ENCODE measurements around the gene CST8.
"Not testable (repeated sequence)": the region's sequence is repeated elsewhere in the genome, so short reads cannot be mapped to it uniquely, and the experiment has no call there.

The CST8 gene

DNA sequence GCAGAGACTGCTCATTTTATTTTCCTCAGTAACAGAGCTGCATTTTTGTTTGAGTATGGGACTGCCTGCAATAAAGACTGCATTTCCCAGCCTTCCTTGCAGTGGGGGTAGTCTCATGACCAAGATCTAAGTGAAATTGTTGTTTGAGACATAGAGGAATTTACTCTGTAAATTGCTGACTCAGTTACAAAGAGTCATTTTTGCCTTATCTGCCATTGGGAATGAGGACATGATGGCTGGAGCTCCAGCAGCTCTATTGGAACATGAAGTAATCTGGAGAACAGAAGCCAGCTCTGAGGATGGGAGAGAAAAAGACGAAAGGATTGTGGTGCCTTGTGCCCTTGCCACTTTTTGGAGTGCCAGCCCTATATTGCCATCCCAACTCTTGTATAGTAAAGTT lies 36.1 kb upstream of the CST8 start:
- H3K4me3 ChIP-seq (ENCODE audit: control insufficient read depth, low read depth, low read length), result no peak overlapping the region
- TF ChIP-seq, protein P1, sequence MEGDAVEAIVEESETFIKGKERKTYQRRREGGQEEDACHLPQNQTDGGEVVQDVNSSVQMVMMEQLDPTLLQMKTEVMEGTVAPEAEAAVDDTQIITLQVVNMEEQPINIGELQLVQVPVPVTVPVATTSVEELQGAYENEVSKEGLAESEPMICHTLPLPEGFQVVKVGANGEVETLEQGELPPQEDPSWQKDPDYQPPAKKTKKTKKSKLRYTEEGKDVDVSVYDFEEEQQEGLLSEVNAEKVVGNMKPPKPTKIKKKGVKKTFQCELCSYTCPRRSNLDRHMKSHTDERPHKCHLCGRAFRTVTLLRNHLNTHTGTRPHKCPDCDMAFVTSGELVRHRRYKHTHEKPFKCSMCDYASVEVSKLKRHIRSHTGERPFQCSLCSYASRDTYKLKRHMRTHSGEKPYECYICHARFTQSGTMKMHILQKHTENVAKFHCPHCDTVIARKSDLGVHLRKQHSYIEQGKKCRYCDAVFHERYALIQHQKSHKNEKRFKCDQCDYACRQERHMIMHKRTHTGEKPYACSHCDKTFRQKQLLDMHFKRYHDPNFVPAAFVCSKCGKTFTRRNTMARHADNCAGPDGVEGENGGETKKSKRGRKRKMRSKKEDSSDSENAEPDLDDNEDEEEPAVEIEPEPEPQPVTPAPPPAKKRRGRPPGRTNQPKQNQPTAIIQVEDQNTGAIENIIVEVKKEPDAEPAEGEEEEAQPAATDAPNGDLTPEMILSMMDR (conservative IDR thresholded peaks at IDR 0.05; ENCODE audit: control insufficient read depth, insufficient read depth, low read depth, low read length), result no peak
- DNase-seq (ENCODE audit: low read depth), result no peak

DNA sequence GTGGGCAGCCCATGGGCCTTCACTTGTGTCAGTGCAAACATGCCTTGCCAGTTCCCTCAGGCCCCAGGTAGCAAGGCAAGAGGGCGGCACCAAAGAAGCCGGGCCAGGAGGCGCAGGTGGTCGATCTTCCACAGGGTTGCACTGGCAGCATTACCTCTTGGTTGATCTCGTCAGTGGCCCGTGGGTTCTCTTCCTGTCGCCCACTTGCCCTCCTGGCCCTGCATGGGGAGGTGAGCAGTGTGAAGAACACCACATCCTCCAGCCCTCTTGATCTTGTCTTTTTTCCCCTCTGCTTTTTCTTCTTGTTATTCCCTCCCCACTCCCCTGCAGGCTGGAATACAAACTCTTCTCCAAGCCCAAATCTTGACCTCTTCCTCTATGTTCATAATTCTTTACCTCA lies 35.3 kb upstream of the CST8 start:
- TF ChIP-seq, protein P1 (conservative IDR thresholded peaks at IDR 0.05; ENCODE audit: control insufficient read depth, insufficient read depth, low read depth, low read length), result no peak
- H3K4me3 ChIP-seq (ENCODE audit: control insufficient read depth, low read depth, low read length), result no peak overlapping the region
- DNase-seq (ENCODE audit: low read depth), result no peak

DNA sequence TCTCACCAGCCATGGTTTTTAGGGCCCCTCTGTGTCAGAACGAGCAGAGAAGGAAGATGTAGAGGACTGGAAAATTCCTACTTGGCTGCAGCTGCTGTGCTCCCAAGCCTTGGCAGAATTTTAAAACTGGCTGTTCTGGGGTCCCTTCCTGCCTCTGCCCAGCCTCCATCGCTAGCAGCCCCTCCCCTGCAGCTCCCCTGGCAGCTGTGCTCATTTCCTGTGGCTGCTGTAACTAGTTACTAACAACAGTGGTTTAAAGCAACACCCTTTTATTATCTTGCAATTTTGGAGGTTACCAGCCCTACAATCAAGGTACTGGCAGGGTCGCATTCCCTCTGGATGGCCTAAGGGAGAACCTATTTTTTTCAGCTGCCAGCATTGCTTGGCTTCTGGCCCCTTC lies 34.5 kb upstream of the CST8 start:
- TF ChIP-seq, protein P1 (conservative IDR thresholded peaks at IDR 0.05; ENCODE audit: control insufficient read depth, insufficient read depth, low read depth, low read length), result no peak
- DNase-seq (ENCODE audit: low read depth), result no peak
- H3K4me3 ChIP-seq (ENCODE audit: control insufficient read depth, low read depth, low read length), result no peak overlapping the region

DNA sequence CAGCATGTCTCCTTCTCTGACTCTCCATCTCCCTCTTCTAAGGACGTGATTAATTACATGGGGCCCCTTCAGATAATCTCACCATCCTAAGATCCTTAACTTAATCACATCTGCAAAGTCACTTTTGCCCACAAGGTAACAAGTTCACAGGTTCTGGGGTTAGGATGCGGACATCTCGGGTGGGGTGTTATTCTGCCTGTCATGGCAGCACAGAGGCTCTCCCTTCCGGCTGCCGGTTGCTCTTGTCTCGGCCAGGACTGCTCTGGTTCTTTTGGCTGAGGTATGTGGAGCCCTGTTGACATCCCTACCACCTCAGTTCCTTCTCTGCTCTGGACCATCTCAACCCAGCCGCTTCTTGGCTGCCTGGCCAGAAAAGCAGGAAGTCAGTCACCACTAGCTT lies 34.0 kb upstream of the CST8 start:
- DNase-seq (ENCODE audit: low read depth), result no peak
- H3K4me3 ChIP-seq (ENCODE audit: control insufficient read depth, low read depth, low read length), result no peak overlapping the region
- TF ChIP-seq, protein P1 (conservative IDR thresholded peaks at IDR 0.05; ENCODE audit: control insufficient read depth, insufficient read depth, low read depth, low read length), result no peak

DNA sequence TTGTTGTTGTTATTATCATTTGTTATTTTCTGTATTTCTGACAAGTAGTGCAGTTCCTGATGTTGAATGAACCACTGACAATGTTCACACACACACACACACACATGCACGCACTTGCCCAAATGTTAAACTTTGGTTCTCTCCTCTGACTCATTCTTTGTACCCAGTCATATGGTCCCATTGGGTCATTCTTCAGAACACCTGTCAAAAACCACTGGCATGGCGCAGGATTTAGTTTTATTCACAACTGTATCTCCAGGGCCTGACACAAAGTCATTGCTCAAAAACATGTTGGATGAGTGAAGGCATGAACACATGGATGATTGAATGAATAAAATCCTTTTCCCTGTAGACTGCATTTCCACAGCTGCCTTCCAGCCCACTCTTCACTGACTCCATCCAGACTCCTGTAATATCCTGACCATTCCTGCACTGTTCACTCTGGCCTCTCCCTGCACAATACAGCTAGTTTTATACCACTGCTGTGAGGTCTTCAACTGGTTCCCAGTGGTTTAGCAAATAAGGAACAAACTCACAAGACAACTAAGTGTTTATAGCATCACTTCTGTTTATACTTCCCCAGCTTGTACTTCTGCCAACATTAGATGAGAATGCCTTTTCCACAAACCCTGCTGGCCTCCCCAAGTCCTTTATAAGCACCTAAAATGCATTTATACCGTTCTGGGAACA lies 31.3 kb upstream of the CST8 start:
- no peak for DNase-seq (ENCODE audit: low read depth)
- H3K4me3 ChIP-seq (ENCODE audit: control insufficient read depth, low read depth, low read length), result no peak overlapping the region
- TF ChIP-seq, protein P1 (conservative IDR thresholded peaks at IDR 0.05; ENCODE audit: control insufficient read depth, insufficient read depth, low read depth, low read length), result no peak

DNA sequence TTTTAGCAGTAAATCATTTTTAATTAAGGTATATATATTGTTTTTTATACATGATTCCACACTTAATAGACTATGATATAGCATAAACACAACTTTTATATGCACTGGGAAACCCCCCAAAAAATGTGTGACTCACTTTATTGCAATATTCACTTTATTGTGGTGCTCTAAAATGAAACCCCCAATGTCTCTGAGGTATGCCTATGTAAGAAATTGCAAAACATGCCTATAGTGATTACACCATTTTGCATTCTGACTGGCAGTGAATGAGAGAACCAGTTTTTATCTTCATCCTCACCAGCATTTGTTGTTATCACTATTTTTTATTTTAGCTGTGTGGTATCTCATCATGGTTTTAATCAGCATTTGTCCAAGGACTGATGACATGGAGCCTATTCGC lies 29.7 kb upstream of the CST8 start:
- no peak overlapping the region for H3K4me3 ChIP-seq (ENCODE audit: control insufficient read depth, low read depth, low read length)

DNA sequence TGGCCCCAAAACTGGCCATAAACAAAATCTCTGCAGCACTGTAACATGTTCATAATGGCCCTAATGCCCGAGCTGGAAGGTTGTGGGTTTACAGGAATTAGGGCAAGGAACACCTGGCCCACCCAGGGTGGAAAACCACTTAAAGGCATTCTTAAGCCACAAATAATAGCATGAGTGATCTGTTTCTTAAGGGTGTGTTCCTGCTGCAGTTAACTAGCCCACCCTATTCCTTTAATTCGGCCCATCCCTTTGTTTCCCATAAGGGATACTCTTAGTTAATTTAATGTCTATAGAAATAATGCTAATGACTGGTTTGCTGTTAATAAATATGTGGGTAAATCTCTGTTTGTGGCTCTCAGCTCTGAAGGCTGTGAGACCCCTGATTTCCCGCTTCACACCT lies 24.0 kb upstream of the CST8 start:
- DNase-seq (ENCODE audit: low read depth); H3K4me3 ChIP-seq (ENCODE audit: control insufficient read depth, low read depth, low read length): not testable (repeated sequence)

More for the DNA sequence above, 29.7 kb upstream of the CST8 start:
- TF ChIP-seq, protein P1 (conservative IDR thresholded peaks at IDR 0.05; ENCODE audit: control insufficient read depth, insufficient read depth, low read depth, low read length), result no peak
- no peak for DNase-seq (ENCODE audit: low read depth)

DNA sequence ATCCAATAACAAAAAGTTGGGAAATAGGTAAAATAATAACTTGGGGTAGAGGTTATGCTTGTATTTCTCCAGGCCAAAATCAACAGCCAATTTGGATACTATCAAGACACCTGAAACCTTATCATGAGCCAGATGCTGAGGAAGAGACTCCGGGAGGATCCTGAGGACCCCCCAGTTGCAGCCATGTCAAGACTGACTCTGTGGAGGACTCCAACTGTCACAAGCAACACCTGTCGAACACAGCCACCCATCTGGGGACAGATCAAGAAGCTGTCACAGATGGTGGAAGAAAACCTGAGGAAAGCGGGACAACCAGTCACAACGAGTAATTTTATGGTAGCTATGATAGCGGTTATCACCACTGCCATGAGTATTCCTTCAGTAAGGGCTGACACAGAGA lies 18.6 kb upstream of the CST8 start:
- DNase-seq (ENCODE audit: low read depth); H3K4me3 ChIP-seq (ENCODE audit: control insufficient read depth, low read depth, low read length): not testable (repeated sequence)

DNA sequence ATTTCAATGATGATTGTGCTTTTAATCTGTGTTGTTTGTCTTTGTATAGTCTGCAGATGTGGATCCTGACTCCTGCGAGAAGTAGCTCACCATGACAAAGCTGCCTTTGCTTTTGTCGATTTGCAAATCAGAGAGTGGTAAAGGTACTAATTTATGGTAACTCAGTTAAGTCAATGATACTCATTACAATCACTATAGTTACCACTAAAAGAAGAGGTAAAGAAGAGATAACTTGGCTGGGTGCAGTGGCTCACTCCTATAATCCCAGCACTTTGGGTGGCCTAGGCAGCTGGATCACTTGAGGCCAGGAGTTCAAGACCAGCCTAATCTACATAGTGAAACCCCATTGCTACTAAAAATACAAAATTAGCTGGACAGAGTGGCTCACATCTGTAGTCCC lies 17.6 kb upstream of the CST8 start:
- H3K4me3 ChIP-seq (ENCODE audit: control insufficient read depth, low read depth, low read length); DNase-seq (ENCODE audit: low read depth): not testable (repeated sequence)
